Ovary (tissue), 9 donors: ENCODE data around the gene TIMM13. TPM values are rescaled to one million over a fixed set of nuclear protein-coding genes. Genes with fewer than 3 reads are reported as not detected.
"Not testable (repeated sequence)": the region's sequence is repeated elsewhere in the genome, so short reads cannot be mapped to it uniquely, and the experiment has no call there.

ENCODE experiments used
- DNase-seq, 5 donors: peaks; one replicate each; pipeline ENCODE4 v3.0.0-alpha.2; 2019 to 2020
- H3K27ac ChIP-seq, 2 donors: fragments of 200-600 bp; one replicate each; pipeline versions ENCODE4 v1.5.1 to v1.8.0; 2019 to 2022
- H3K27me3 ChIP-seq: fragments of 200-600 bp; one replicate; pipeline ENCODE4 v1.8.0; 2022
- H3K36me3 ChIP-seq: fragments of 200-600 bp; sonication (generic); one replicate; pipeline ENCODE4 v1.5.1; 2019
- H3K4me1 ChIP-seq: one replicate; pipeline ENCODE4 v1.8.1; 2013; ENCODE audit warnings: mild to moderate bottlenecking, moderate library complexity; ENCODE audit not compliant: insufficient read depth
- H3K4me3 ChIP-seq: fragments of 200-600 bp; sonication (generic); one replicate; pipeline ENCODE4 v1.5.1; 2017
- H3K9me3 ChIP-seq, 2 donors: fragments of 200-600 bp in 1 of 2; sonication (generic) in 1 of 2; one replicate each; pipeline versions ENCODE4 v1.5.1 to v1.8.1; 2013 to 2019; ENCODE audit warnings: mild to moderate bottlenecking in 1 of 2, moderate library complexity in 1 of 2
- EP300 ChIP-seq: sonication (generic); formaldehyde crosslinking; IDR thresholded peaks from one replicate; pipeline ENCODE4 v1.6.1; 2017; ENCODE audit warnings: antibody characterized with exemption
- POLR2A ChIP-seq: fragments of 450-650 bp; IDR thresholded peaks from one replicate; pipeline ENCODE4 v1.6.1; 2017; ENCODE audit warnings: antibody characterized with exemption, mild to moderate bottlenecking, moderate library complexity
- WGBS, 3 donors: extraction: QIAGEN DNeasy Blood & Tissue Kit in 1 of 3; methylation state at CpG; one replicate each; pipeline versions ENCODE4 v1.1.5 to v1.1.7; 2013 to 2017; 5-methylcytosine and 5-hydroxymethylcytosine counted together
- intact Hi-C, 4 donors: fragments of 100-400 bp; cut with DNase I; formaldehyde crosslinking; loops; one replicate each; pipeline versions ENCODE4 v1.11.0 to v1.15.1; 2022 to 2023
- polyA plus RNA-seq, 2 donors: library from polyadenylated mRNA; stranded (reverse); fragments of 200-250 nt in 1 of 2; fragments of 350-450 nt in 1 of 2; fragmentation: Illumina TruSeq in 1 of 2; extraction: RNeasy Lipid Tissue Mini Kit (QIAGEN cat#74804) in 1 of 2; gene quantifications; one replicate each; pipeline ENCODE4 v1.2.3, GENCODE V29; 2013 to 2014
- total RNA-seq, 7 donors: library from RNA; depleted of rRNA in 2 of 7; stranded (reverse); fragments of >200 nt in 2 of 7; fragmentation: NEBNext Ultra II Directional in 3 of 7; extraction: Animal tissue kit (Norgen Biotek cat#: 25700) in 3 of 7; gene quantifications; one replicate each; pipeline versions ENCODE4 v1.1.0 to v1.2.4, GENCODE V29; 2016 to 2023
- TF ChIP-seq, protein P1 (sequence below), 3 donors: fragments of 450-650 bp in 2 of 3; fragments of 200-600 bp in 1 of 3; IDR thresholded peaks; one replicate each; pipeline versions ENCODE4 v1.5.1 to v1.8.0; 2016 to 2022; ENCODE audit warnings: antibody characterized with exemption in 3 of 3, mild to moderate bottlenecking in 1 of 3
- donor health status: DM: no; HTN: no; CAD: no; lungs with moderate emphysema.
- donor health status: DM: no; HTN: no; CAD: no.
- donor health status: Bipolar disorder and iron deficiency.
- donor health status: DM: yes; HTN: yes; CAD: no.
- donor health status: DM: no; HTN: no; CAD: no.
- donor health status: DM: yes; HTN: yes; CAD: no.

The TIMM13 gene
- total and polyA plus RNA-seq, 9 donors = 2.7 to 72.3 (median 49.7) TPM

DNA sequence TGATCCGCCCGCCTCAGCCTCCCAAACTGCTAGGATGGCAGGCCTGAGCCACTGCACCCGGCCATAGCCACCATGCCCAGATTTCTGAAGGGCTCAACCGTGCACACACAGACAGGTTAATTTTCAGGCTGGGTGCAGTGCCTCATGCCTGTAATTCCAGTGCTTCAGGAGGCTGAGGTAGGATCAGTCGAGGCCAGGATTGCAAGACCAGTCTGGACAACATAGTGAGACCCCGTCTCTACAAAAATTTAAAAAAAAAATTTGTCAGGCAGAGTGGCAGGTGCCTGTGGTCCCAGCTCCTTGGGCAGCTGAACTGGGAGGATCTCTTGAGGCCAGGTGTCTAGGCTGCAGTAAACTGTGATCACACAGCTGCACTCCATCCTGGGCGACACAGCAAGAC, 7.6 kb downstream of the TIMM13 start:
- WGBS, 3 donors = 91 to 93% (median 92%) methylated on average over 7 of the region's 7 CpGs
- Histone ChIP-seq H3K27me3 (no peaks in the 10 kb centered on the region), H3K4me3 (no peak overlapping the region), H3K4me1 (peaks cover 14% of the 10 kb centered on the region), H3K9me3 (no peaks in the 10 kb centered on the region), H3K36me3 (no peaks in the 10 kb centered on the region), H3K27ac (no peak overlapping the region)
- DNase-seq = no peak
- intact Hi-C loops = no loop called here
- TF ChIP-seq, protein P1, sequence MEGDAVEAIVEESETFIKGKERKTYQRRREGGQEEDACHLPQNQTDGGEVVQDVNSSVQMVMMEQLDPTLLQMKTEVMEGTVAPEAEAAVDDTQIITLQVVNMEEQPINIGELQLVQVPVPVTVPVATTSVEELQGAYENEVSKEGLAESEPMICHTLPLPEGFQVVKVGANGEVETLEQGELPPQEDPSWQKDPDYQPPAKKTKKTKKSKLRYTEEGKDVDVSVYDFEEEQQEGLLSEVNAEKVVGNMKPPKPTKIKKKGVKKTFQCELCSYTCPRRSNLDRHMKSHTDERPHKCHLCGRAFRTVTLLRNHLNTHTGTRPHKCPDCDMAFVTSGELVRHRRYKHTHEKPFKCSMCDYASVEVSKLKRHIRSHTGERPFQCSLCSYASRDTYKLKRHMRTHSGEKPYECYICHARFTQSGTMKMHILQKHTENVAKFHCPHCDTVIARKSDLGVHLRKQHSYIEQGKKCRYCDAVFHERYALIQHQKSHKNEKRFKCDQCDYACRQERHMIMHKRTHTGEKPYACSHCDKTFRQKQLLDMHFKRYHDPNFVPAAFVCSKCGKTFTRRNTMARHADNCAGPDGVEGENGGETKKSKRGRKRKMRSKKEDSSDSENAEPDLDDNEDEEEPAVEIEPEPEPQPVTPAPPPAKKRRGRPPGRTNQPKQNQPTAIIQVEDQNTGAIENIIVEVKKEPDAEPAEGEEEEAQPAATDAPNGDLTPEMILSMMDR (IDR thresholded peaks at IDR 0.05) = no peak
- TF ChIP-seq POLR2A (no peak), EP300 (no peak)

DNA sequence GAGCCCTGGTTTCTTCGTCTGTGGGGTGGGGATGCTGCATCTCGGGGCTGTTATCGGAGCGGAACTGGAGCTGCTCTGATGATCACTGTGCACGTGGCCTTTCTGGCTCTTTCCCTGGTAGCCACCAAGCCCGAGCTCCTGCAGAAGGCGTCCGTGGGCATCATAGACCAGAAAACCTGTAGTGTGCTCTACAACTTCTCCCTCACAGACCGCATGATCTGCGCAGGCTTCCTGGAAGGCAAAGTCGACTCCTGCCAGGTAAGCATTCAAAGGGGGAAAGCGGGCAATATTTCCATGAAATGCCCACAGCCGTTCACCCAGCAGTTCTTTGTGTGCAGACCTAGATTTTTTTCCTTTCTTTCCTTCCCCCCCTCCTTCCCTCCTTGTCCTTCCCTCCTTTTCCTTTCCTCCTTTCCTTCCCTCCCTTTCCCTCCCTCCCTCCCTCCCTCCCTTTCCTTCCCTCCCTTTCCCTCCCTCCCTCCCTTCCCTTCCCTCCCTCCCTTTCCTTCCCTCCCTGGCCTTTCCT, 9.4 kb downstream of the TIMM13 start:
- intact Hi-C loops = no loop called here

DNA sequence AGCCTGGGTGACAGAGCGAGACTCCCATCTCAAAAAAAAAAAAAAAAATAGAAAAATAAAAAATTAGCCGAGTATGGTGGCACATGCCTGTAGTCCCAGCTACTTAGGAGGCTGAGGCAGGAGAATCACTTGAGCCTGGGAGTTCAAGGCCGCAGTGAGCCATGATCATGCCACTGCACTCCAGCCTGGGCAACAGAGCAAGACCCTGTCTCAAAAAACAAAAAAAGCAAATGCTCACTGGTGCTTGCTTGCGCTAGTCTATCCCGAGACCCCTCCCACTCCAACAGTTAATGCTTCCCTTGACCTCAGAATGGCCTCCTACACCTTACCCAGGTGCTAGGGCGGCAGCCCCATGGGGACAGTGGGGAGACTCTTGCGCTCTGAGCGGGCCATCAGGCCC, 9.9 kb downstream of the TIMM13 start:
- intact Hi-C loops, H3K4me1 ChIP-seq, H3K36me3 ChIP-seq, H3K4me3 ChIP-seq, H3K9me3 ChIP-seq, H3K27me3 ChIP-seq, H3K27ac ChIP-seq, DNase-seq: not testable (repeated sequence)
- WGBS, 3 donors = 97 to 99% (median 97%) methylated on average over 8 of the region's 8 CpGs

More for the DNA sequence above, 9.4 kb downstream of the TIMM13 start:
- TF ChIP-seq POLR2A = no peak
- TF ChIP-seq EP300 = no peak
- peaks cover 6% of the 10 kb centered on the region for H3K4me1 ChIP-seq
- H3K27me3 ChIP-seq = no peaks in the 10 kb centered on the region
- WGBS, 3 donors = 66 to 69% (median 66%) methylated on average over 13 of the region's 13 CpGs
- H3K9me3 ChIP-seq = no peaks in the 10 kb centered on the region
- no peak overlapping the region for H3K4me3 ChIP-seq
- no peak for DNase-seq
- H3K36me3 ChIP-seq = no peaks in the 10 kb centered on the region
- no peak overlapping the region for H3K27ac ChIP-seq

DNA sequence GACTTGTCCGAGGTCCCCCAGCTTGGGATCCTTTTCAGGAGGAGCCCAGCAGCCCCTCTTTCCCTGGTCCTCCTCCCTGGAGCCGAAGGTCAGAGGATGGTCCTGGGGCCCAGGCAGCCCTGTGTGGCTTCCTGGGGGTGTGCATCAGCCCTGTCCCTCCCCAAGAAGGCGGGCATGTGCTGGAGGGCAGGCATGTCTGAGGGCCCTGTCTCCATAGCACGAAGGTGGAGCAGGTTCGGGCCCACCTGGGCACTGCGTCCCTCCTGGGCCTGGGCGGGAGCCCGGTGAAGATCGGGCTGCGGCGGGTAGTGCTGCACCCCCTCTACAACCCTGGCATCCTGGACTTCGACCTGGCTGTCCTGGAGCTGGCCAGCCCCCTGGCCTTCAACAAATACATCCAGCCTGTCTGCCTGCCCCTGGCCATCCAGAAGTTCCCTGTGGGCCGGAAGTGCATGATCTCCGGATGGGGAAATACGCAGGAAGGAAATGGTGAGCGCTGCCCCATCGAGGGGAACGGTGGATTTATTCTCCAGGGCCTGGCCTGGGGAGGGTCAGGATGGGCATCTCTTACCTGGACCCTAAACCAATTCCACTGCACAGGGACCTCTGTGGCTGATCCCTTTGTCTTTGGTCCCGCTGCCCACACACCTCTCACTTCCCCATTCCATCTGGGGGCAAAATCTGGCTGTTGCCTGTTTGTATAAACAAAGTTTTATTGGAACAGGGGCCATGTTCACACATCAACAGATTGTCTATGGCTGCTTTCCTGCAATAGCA, 10.9 kb downstream of the TIMM13 start:
- no peaks in the 10 kb centered on the region for H3K36me3 ChIP-seq
- H3K4me3 ChIP-seq = no peak overlapping the region
- H3K27ac ChIP-seq = no peak overlapping the region
- no peaks in the 10 kb centered on the region for H3K4me1 ChIP-seq
- intact Hi-C loops = no loop called here
- no peaks in the 10 kb centered on the region for H3K9me3 ChIP-seq
- no peaks in the 10 kb centered on the region for H3K27me3 ChIP-seq
- DNase-seq = no peak
- WGBS, 3 donors = 91 to 92% (median 91%) methylated on average over 14 to 19 of the region's 19 CpGs
- TF ChIP-seq, protein P1 (IDR thresholded peaks at IDR 0.05) = no peak
- TF ChIP-seq EP300 (no peak), POLR2A (no peak)

DNA sequence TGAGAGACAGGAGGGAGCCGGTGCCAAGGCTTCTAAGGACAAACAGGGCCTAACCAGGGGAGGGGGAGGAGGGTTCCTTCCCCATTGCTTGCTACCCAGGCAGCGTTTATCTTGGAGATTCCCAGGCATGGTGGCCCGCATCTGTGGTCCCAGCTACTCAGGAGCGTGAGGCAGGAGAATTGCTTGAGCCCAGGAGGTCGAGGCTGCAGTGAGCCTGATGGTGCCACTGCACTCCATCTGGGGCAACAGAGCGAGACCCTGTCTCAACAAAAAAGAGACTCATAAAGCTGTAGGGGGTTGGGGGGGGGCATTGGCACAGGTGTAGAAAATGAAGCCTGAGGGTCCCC, 11.4 kb downstream of the TIMM13 start:
- Histone ChIP-seq H3K4me3 (no peak overlapping the region), H3K36me3 (no peaks in the 10 kb centered on the region), H3K9me3 (no peaks in the 10 kb centered on the region), H3K4me1 (no peaks in the 10 kb centered on the region), H3K27ac (no peak overlapping the region), H3K27me3 (no peaks in the 10 kb centered on the region)
- no peak for DNase-seq
- 58 to 73% (median 68%) methylated on average over 4 to 6 of the region's 6 CpGs for WGBS, 3 donors
- intact Hi-C loops = no loop called here
- no peak for TF ChIP-seq EP300
- TF ChIP-seq POLR2A = no peak
- TF ChIP-seq, protein P1 (IDR thresholded peaks at IDR 0.05) = no peak
